Measurements from ENCODE around the gene MMEL1.
"Not testable (repeated sequence)": the region's sequence is repeated elsewhere in the genome, so short reads cannot be mapped to it uniquely, and the experiment has no call there.

Gene MMEL1, protein sequence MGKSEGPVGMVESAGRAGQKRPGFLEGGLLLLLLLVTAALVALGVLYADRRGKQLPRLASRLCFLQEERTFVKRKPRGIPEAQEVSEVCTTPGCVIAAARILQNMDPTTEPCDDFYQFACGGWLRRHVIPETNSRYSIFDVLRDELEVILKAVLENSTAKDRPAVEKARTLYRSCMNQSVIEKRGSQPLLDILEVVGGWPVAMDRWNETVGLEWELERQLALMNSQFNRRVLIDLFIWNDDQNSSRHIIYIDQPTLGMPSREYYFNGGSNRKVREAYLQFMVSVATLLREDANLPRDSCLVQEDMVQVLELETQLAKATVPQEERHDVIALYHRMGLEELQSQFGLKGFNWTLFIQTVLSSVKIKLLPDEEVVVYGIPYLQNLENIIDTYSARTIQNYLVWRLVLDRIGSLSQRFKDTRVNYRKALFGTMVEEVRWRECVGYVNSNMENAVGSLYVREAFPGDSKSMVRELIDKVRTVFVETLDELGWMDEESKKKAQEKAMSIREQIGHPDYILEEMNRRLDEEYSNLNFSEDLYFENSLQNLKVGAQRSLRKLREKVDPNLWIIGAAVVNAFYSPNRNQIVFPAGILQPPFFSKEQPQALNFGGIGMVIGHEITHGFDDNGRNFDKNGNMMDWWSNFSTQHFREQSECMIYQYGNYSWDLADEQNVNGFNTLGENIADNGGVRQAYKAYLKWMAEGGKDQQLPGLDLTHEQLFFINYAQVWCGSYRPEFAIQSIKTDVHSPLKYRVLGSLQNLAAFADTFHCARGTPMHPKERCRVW

DNA sequence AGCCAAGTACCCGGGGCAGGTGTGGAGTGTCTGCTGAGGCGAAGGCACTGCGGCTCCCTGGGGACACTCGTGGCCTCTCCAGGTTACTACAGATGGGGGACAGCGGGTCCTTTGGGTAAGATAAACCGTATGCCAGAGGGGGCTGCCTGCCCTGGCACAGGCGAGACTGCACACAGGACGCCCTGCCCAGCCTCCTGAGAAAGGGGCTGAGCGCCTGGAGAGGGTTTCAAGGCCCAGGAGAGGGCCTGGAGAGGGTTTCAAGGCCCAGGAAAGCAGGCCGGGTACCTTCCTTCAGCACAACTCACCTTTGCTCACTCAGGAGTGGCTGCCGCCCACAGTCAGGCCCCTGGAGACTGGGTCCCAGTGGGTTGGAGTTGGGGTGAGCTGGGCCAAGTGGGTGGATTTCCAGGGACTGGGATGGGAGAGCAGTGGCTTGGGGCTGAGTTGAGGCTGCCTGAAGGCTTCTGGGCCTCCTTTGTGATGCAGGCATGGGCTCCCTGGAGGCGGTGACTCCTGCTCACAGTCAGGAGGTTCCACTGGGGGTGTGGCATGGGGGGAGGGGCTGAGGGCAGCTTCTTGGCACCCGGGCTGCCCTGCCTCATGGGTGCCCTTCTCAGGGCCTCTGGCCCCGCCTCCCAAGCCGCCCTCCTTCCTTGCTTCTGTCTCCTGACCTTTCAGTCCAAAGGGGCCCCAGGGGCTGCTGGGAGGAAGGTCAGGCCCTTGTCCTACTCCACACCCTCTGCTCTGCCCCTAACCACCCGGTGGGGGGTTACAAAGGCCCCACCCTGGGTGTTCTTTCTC is at the start of gene MMEL1:
Gene MMEL1 (minus strand): TSS at position 456 of the 801 bp plus-strand sequence. CDS start 3,532 bp downstream, outside the sequence.
- no peak for DNase-seq (ENCODE audit: low read depth)

DNA sequence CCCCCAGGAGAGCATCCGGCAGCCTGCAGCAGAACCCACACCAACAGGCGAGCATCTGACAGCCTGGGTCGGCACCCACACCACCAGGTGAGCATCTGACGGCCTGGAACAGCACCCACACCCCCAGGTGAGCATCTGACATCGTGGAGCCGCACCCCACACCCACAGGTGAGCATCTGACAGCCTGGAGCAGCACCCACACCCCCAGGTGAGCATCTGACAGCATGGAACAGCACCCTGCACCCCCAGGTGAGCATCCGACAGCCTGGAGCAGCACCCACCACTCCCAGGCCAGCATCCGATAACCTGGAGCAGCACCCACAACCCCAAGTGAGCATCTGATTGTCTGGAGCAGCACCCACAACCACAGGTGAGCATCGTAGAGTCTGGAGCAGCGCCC is 43.9 kb upstream of the MMEL1 start:
- not testable (repeated sequence) for DNase-seq (ENCODE audit: low read depth)

DNA sequence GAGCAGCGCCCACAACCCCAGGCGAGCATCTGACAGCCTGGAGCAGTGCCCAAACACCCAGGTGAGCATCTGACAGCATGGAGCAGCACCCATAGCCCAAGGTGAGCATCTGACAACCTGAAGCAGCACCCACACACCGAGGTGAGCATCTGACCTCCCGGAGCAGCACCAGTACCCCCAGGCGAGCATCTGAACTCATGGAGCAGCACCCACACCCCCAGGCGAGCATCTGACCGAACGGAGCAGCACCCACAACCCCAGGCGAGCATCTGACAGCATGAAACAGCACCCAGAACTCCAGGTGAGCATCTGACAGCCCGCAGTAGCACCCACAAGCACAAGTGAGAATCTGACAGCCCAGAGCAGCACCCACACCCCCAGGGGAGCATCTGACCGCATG is 38.8 kb upstream of the MMEL1 start:
- not testable (repeated sequence) for DNase-seq (ENCODE audit: low read depth)

DNA sequence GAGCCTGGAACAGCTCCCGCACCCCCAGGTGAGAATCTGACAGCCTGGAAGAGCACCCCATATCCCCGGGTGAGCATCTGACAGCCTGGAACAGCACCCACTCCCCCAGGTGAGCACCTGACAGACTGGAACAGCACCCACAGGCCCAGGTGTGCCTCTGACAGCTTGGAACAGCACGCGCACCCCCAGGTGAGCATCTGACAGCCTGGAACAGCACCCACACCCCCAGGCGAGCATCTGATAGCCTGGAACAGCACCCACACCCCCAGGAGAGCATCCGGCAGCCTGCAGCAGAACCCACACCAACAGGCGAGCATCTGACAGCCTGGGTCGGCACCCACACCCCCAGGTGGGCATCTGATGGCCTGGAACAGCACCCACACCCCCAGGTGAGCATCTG is 27.0 kb upstream of the MMEL1 start:
- not testable (repeated sequence) for DNase-seq (ENCODE audit: low read depth)

DNA sequence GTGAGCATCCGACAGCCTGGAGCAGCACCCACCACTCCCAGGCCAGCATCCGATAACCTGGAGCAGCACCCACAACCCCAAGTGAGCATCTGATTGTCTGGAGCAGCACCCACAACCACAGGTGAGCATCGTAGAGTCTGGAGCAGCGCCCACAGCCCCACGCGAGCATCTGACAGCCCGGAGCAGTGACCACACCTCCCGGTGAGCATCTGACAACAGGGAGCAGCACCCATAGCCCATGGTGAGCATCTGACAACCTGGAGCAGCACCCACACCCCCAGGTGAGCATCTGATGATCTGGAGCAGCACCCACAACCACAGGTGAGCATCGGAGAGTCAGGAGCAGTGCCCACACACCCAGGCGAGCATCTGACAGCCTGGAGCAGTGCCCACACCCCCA is 25.1 kb upstream of the MMEL1 start:
- DNase-seq (ENCODE audit: low read depth), result not testable (repeated sequence)

DNA sequence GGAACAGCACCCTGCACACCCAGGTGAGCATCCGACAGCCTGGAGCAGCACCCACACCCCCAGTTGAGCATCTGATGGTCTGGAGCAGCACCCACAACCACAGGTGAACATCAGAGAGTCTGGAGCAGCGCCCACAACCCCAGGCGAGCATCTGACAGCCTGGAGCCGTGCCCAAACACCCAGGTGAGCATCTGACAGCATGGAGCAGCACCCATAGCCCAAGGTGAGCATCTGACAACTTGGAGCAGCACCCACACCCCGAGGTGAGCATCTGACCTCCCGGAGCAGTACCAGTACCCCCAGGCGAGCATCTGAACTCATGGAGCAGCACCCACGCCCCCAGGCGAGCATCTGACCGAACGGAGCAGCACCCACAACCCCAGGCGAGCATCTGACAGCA is 24.3 kb upstream of the MMEL1 start:
- not testable (repeated sequence) for DNase-seq (ENCODE audit: low read depth)

DNA sequence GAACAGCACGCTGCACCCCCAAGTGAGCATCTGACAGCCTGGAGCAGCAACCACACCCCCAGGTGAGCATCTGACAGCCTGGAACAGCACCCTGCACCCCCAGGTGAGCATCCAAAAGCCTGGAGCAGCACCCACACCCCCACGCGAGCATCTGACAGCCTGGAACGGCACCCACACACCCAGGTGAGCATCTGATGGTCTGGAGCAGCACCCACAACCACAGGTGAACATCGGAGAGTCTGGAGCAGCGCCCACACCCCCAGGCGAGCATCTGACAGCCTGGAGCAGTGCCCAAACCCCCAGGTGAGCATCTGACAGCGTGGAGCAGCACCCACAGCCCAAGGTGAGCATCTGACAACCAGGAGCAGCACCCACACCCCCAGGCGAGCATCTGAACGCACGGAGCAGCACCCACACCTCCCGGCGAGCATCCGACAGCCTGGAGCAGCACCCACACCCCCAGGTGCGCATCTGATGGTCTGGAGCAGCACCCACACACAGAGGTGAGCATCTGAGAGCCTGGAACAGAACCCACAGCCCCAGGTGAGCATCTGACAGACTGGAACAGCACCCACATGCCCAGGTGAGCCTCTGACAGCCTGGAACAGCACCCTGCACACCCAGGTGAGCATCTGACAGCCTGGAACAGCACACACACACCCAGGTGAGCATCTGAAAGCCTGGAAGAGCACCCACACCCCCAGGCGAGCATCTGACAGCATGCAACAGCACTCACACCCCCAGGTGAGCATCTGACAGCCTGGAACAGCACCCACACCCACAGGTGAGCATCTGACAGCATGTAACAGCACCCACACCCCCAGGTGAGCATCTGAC is 23.0 kb upstream of the MMEL1 start:
- not testable (repeated sequence) for DNase-seq (ENCODE audit: low read depth)

DNA sequence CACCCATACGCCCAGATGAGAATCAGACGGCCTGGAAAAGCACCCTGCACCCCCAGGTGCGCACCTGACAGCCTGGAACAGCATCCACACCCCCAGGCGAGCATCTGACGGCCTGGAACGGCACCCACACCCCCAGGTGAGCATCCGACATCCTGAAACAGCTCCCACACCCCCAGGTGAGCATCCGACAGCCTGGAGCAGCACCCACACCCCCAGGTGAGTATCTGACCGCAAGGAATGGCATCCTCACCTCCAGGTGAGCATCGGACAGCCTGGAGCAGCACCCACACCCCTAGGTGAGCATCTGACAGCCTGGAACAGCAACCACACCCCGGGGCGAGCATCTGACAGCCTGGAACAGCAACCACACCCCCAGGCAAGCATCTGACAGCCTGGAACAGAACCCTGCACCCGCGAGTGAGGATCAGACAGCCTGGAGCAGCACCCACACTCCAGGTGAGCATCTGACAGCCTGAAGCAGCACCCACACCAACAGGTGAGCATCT is 21.7 kb upstream of the MMEL1 start:
- not testable (repeated sequence) for DNase-seq (ENCODE audit: low read depth)

DNA sequence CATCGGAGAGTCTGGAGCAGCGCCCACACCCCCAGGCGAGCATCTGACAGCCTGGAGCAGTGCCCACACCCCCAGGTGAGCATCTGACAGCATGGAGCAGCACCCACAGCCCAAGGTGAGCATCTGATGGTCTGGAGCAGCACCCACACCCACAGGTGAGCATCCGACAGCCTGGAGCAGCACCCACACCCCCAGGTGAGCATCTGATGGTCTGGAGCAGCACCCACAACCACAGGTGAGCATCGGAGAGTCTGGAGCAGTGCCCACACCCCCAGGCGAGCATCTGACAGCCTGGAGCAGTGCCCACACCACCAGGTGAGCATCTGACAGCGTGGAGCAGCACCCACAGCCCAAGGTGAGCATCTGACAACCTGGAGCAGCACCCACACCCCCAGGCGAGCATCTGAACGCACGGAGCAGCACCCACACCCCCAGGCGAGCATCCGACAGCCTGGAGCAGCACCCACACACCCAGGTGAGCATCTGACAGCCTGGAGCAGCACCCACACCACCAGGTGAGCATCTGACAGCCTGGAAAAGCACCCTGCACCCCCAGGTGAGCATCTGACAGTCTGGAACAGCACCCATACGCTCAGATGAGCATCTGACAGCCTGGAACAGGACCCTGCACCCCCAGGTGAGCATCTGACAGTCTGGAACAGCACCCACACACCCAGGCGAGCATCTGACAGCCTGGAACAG is 21.1 kb upstream of the MMEL1 start:
- not testable (repeated sequence) for DNase-seq (ENCODE audit: low read depth)

DNA sequence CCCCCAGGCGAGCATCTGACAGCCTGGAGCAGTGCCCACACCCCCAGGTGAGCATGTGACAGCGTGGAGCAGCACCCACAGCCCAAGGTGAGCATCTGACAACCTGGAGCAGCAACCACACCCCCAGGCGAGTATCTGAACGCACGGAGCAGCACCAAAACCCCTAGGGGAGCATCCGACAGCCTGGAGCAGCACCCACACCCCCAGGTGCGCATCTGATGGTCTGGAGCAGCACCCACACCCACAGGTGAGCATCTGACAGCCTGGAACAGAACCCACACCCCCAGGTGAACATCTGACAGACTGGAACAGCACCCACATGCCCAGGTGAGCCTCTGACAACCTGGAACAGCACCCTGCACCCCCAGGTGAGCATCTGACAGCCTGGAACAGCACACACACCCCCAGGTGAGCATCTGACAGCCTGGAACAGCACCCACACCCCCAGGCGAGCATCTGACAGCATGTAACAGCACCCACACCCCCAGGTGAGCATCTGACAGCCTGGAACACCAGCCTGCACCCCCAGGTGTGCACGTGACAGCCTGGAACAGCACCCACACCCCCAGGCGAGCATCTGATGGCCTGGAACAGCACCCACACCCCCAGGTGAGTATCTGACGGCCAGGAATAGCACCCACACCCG is 20.2 kb upstream of the MMEL1 start:
- DNase-seq (ENCODE audit: low read depth), result not testable (repeated sequence)

DNA sequence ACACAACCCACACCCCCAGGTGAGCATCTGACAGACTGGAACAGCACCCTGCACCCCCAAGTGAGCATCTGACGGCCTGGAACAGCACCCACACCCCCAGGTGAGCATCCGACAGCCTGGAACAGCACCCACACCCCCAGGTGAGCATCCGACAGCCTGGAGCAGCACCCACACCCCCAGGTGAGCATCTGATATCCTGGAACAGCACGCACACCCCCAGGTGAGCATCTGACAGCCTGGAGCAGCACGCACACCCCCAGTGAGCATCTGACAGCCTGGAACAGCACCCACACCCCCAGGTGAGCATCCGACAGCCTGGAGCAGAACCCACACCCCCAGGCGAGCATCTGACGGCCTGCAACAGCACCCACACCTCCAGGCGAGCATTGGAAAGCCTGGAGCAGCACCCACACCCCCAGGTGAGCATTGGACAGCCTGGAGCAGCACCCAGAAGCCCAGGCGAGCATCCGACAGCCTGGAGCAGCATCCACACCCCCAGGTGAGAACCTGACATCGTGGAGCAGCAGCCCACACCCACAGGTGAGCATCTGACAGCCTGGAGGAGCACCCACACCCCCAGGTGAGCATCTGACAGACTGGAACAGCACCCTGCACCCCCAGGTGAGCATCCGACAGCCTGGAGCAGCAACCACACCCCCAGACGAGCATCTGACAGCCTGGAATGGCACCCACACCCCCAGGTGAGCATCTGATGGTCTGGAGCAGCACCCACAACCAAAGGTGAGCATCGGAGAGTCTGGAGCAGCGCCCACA is 19.5 kb upstream of the MMEL1 start:
- DNase-seq (ENCODE audit: low read depth), result not testable (repeated sequence)

DNA sequence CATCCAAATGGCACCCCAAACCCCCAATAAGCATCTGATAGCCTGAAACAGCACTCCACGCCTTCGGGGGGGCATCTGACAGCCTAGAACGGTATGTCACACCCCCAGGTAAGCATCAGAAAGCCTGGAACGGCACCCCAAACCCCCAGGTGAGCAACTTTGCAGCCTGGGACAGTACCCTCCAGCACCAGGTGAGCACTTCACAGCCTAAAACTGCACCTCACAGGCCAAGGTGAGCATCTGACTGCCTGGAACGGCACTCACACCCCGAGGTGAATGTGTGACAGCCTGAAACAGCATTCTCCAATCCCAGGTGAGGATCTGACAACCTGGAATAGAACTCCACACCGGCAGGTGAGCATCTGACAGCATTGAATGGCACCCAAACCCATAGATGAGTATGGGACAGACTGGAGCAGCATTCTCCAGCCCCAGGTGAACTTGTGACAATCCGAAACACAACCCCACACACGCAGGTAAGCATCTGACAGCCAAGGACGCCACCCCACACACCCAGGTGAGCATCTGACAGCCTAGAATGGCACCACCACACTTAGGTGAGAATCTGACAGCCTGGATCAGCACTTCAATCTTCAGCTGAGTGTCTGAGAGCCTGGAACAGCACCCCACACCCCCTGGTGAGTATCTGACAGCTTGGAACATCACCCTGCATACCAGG is 18.3 kb upstream of the MMEL1 start:
- DNase-seq (ENCODE audit: low read depth), result no peak

DNA sequence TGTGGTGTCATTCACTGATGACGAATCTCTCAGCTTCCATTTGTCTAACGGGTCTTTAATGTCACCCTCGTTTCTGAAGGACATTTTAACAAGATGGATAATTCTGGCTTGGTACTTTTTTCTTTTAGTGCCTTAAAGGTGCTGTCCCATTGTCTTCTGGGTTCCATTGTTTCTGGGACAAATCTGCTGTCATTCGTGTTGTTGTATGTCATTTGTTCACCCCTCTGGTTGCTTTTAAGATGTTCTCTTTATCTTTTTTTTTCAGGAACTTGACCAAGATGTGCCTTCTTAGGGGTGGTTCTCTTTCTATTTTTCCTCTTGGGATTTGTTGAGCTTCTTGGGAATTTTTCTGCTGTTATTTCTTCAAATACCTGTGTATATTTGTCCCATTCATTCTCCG is 14.0 kb upstream of the MMEL1 start:
- no peak for DNase-seq (ENCODE audit: low read depth)

DNA sequence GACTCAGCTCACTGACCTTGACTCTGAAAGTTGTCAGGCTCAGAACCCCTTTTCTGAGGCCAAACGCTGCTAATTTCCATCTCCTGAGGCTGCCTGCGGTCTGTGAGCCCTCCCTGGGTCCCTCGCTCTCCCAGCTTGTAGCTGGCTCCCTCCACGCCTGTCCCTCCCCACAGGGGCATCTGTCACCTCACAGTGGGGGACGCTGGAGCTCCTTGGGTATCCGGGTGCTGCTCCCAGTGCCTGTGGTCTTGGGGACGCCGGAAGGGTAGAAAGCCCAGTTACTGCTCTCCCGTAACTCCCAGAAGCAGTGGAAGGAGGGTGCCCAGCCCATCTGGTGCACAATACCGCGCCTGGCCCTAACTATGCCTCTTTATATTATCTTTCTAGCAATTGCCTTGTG is 13.0 kb upstream of the MMEL1 start:
- DNase-seq (ENCODE audit: low read depth), result no peak

DNA sequence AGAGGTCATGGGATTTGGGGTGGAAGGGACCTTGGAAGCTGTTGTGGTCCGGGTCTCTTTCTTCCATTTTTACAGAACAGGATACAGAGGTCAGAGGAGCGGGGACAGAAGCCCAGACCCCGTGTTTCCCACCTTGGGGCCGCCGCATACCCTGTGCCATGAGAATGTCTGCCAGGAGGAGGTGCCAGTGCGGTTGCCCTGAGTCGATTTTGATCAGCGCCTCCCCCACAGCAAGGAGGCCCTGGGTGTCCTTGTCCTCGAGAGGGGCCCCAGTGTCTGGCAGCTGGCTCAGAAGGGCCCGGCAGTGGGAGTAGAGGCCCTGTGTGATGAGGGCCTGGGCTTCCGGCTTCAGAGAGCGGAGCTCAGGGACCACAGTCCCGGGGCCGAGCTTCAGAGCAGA is 12.3 kb upstream of the MMEL1 start:
- DNase-seq (ENCODE audit: low read depth), result no peak

DNA sequence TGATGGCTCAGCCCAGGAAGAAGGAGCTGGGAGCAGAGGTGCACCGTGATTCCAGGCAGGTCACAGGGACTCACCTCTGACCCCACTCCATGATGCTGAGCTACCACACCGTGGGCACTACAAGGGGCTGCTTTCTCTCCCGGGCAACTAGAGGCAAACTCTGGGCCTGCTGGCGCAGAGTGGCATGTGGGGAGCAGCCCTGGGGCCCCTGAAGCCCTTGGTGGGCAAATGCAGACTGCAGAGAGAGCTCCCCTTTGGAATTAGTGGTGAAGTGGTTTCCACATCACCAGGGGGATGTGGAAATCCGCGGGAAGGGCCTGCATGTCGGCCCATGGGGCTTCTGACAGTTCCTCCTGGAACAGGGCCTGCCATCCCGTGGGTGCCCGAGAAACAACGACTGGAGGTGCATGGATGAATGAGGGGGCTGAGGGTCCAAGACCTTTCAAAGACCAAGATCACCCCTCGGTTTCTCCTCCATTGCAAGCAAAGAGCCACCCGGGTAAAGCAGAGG is 11.8 kb upstream of the MMEL1 start:
- DNase-seq (ENCODE audit: low read depth), result no peak

DNA sequence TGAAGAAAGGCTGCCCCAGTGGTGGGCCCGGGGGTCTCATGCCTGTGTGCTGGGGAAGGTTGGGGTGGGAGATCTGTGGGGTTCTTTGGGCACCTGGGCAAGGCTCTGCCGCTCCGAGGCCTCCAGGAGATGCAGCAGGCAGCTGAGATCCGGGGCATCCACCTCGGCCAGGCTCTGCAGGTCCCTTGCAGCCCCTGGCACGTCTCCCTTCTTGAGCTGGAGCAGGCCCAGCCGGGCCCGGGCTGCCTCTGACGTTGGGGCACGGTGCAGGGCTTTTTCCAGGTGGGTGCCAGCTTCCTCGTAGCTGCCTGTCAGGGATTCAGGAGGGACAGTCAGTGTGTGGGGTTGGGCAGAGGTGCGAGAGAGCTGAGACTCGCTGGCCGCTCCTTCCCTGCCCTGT is 11.4 kb upstream of the MMEL1 start:
- DNase-seq (ENCODE audit: low read depth), result no peak

DNA sequence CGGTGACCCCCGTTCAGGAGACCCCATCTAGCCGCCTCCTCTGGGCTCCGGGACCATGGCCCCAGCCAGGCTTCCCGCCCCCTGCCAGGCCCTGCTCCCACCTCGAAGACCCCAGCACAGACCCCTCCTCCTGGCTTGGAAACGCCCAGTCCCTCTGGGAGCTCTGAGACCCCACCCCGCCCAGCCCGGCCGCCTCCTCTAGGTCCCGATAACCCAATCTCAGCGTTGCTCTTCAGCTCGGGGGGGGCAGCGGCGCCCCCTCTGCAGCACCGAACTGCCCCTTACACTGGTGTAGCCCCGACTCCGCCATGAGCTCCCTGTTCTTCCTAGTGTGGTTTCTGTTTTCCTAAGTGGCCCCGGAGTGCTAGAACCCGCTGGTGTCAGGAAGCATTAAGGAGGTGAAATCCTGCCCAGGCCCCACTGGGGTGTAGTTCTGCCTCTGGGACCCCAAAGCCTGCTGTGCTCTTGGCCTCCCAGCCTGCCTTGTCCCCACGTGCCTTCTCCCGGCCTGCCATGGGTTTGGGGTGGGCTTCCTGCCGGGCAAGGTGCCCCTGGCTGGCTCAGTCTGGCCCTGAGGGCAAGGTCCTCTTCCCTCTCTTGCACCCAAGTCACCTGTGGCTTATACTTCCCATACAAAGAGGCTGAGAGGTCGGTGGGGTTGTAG is 10.7 kb upstream of the MMEL1 start:
- no peak for DNase-seq (ENCODE audit: low read depth)
